Panc1 (cell line): ENCODE results near the gene OSBPL8.

Experiments
- CTCF ChIP-seq: fragments of 450-650 bp; IDR thresholded peaks from 2 replicates; pipeline ENCODE4 v1.5.1; 2017; ENCODE audit warnings: mild to moderate bottlenecking
- POLR2AphosphoS5 ChIP-seq: IDR thresholded peaks from 2 replicates; pipeline ENCODE4 v1.6.1; 2012; ENCODE audit warnings: mild to moderate bottlenecking, low read depth, low read length, moderate library complexity
- SIN3A ChIP-seq: IDR thresholded peaks from 2 replicates; pipeline ENCODE4 v1.6.1; 2012; ENCODE audit warnings: low read depth, mild to moderate bottlenecking, low read length, moderate library complexity, borderline replicate concordance; ENCODE audit not compliant: insufficient read depth
- TCF7L2 ChIP-seq: IDR thresholded peaks from 2 replicates; pipeline ENCODE4 v1.6.1; 2011; ENCODE audit warnings: mild to moderate bottlenecking, low read depth, low read length, inconsistent platforms

- no peak for TF ChIP-seq POLR2AphosphoS5
- TF ChIP-seq CTCF: no peak
- no peak for TF ChIP-seq TCF7L2
- TF ChIP-seq SIN3A: no peak
Observed at GRCh38 chr12:76545486-76545885, 14.1 kb downstream of the OSBPL8 start.
